T-helper 1 cell treated with Interleukin-12 subunit alpha and Interleukin-12 subunit beta and Interleukin-4 antibody, amounts not matched to agents 30 ng/mL and 1 ng/mL, for 36 hours (primary cell): Measurements from ENCODE around the gene ADSL. TPM values are rescaled to one million over a fixed set of nuclear protein-coding genes. Genes with fewer than 3 reads are reported as not detected.
"Not testable (repeated sequence)": the region's sequence is repeated elsewhere in the genome, so short reads cannot be mapped to it uniquely, and the experiment has no call there.

ENCODE experiments used
- intact Hi-C: fragments of 100-400 bp; cut with micrococcal nuclease; formaldehyde crosslinking; loops from one replicate; pipeline ENCODE4 v1.15.1; 2024
- total RNA-seq: library from RNA; stranded (reverse); gene quantifications from 2 replicates; pipeline ENCODE4 v1.2.3, GENCODE V29; 2022

The ADSL gene
- total RNA-seq = 123 and 124 TPM in 2 replicates

DNA sequence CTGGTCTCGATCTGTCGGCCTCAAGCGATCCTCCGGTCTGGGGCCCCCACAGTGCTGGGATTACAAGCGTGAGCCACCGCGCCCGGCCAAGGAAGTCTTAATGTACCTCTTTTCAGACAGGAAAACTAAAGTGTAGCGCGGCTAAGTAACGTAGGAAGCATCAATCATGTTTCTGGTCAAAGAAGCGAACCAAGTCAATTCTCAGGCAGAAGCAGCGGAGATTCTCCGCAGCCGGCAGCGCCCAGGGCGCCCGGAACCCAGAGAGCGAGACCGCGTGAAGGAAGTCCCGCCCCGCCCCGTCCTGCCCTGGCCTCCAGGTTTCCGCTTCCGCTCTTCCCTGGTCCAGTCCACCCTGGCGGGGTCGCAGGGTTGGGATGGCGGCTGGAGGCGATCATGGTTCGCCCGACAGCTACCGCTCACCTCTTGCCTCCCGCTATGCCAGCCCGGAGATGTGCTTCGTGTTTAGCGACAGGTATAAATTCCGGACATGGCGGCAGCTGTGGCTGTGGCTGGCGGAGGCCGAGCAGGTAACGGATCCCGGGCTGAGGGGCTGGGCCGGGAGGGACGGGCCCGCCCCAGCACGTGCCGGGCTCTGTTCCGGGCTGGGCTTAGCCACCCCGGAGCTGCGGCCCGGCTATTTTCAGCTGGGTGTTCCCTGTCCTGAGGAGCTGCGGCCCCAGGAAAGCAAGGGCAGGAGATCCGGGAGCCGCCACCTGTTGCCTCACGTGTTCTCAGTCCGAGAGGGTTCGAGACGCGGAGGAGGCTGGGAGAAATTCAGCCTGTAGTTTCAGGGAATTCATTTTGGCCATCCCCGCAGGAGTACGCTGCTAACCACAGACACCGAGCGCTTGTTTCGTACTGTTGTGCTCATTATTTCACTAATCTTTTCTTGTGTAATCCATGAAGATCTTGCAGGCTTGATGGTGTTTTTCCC lies at the start of gene ADSL:
Gene ADSL (plus strand): TSS at position 316 of the 934 bp plus-strand sequence. CDS start 59 bp downstream, at position 375.
- intact Hi-C loops = loop anchor here (1.0 to 5.0 kb wide), 12 partner anchors 22 to 813 kb away; partner anchors contain the start of genes SGSM3, TMA7B and TNRC6B

DNA sequence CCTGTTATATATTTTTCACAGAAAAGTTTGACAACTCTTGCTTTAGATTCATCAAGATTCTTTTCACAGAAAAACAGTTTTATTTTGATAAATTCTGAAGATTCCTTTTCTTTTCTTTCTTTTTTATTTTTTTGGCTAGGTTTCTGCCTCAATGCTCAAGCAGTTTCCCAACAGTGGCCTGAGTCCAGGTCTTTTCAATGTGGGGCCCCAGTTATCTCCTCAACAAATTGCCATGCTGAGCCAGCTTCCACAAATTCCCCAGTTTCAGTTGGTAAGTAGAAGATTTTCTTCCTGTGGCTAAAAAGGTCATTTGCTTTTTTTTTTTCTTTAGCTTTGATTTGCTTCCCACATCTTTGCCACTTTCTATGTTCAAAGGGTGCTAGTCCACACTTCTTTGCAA lies 46.0 kb upstream of the ADSL start:
- intact Hi-C loops = no loop called here

DNA sequence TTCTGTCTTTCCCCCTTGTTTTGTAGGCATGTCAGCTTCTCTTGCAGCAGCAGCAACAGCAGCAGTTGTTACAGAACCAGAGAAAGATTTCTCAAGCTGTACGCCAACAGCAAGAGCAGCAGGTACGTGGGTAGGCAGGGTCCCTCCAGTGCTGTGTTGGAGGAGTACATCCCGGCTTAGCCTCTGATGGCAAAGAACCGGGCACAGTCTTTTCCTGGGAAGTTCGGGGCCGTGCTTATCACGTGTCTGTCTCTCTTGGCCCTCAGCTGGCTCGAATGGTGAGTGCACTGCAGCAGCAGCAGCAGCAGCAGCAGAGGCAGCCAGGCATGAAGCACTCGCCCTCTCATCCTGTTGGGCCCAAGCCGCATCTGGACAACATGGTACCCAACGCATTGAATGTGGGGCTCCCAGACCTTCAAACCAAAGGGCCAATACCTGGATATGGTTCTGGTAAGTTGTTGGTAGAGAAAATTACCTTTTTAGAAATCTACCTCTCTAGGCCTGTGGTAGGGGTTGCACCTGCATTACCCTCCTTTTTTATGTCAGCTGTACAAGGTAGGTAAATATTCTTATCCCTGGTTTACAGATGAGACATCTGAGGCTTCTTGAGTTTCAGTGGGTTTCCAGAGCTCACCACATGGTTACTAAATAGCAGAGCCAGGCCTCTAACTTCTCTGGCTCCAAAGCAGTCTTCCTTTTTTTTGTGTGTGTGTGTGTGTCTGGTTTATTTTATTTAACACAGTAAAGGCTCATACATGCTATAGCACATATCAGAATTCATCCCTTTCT lies 45.2 kb upstream of the ADSL start:
- intact Hi-C loops = no loop called here

DNA sequence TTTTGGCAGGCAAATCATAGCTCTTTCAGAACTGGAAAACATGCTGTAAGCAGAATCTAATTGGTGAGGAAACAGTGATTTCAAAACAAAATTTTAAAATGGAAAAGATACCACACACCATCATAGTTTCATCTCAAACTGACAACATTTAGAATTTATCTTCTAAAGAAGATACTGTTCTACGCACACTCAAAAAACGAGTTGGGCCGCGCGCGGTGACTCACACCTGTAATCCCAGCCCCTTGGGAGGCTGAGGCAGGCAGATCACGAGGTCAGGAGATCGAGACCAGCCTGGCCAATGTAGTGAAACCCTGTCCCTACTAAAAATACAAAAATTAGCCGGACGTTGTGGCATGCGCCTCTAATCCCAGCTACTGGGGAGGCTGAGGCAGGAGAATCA lies 44.2 kb upstream of the ADSL start:
- intact Hi-C loops = no loop called here

DNA sequence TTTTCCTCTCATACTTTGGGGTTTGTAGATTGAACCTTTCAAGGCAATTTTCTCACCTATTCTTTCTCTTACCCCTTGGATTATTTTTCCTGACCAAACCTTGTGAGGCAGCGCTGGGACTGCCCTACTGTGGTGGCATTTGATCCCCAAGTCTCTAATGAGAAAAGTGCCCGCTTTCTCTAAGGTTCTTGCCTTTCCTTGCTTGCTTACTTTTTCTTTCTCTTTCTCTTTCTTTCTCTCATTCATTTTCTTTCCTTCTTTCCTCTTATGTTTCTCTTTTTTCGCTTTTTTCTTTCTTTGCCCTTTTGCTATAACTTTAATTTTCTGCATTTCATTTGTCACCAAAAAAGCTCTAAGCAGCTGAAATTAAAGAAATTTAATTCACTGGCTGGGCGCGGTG lies 40.7 kb upstream of the ADSL start:
- intact Hi-C loops = no loop called here

DNA sequence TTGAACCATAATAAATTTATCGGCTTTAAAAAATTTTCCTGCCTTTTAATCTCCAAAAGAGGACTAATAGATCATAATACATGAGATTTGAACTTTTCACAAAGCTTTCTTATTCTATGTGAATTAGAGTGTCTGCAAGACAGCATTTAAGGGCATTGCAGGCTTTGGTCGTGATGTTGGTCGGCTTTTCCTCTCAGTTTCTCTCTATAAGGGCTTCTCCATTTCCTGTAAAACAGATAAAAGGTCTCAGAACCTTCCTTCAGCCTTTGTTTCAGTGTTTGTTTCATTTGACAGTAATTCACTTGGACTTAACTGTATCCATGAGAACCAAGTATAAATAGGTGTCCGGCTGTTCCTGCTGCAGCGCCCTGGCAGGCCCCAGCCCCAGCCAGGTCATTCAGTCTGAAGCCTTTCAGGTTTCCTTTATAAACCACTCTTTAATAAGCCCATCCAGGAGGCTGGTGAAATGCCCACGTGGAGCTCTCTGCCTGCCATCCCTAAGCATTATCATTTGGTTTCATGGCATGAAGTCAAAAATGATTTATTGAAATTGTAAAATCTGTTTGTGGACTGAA lies 37.2 kb upstream of the ADSL start:
- intact Hi-C loops = no loop called here

DNA sequence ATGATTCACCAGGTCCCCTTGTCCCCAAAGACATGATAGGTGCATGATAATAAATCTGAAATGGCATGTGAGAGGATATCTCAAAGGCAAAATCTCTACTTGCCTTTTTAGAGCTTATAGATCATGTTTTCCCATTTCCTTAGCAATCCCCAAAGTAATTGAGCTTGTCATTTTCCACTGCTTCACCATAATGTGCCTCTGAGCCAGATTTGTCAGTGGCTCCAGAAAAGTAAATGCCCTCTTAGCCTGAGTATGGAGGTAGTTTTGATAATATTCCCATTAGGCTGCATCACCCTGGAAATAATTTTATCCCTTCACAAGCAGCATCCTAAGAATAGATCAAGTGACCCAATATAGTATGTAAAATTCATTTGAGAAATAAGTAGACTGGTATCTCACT lies 36.7 kb upstream of the ADSL start:
- intact Hi-C loops = no loop called here

DNA sequence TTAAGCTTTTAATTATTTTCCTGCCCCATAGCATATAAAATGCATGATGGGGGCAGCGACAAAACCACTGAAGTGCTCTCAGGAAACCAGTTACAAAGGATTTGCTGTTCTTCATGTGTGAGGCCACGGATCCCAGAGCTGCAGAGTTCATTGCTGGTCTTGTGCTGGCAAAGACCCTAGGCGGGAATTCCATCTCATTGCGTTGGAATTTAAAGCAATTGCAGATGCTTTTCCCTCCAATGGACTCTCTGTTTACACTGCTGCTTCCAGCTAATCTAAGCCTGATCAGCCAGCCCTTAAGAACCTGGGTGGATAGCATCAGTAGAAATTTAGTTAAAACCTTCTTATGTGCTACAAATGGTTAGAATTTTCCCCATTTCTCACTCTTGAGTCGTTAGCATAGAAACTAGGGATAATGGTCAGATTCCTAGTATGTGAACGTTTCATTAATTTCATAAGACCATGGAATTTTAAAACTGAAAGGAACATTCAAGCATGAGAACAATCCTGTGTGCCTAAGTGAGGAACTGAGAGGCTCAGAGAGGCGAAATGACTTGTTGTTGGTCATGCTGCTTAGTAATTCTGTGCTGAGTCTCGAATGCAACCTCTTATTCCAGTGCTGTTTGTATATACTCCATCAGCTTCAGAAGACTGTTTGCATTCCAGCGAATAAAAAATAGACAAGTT lies 36.1 kb upstream of the ADSL start:
- intact Hi-C loops = no loop called here

DNA sequence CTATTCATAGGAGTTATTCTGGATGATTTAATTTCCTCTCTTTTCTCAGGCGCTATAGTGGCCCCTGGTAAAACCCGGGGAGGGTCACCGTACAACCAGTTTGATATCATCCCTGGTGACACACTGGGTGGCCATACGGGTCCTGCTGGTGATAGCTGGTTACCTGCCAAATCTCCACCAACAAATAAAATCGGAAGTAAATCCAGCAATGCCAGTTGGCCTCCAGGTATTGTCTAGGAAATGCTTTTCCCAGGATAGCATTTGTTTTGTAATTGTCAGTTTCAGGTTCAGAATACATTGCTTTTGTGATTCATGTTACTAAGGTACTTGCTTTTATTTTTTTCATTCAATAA lies 35.6 kb upstream of the ADSL start:
- intact Hi-C loops = no loop called here

DNA sequence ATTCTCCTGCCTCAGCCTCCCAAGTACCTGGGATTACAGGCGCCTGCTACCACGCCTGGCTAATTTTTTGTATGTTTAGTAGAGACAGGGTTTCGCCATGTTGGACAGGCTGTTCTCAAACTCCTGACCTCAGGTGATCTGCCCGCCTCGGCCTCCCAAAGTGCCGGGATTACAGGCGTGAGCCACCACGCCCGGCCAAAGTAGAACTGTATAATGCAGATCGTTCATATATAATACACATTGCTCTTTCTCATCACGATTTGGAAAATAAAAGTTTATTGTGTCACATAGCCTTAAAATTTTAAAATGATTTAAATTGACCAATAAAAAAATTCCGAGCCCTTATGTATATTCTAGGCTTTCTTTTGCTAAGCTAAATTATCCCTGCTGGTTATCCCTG lies 34.7 kb upstream of the ADSL start:
- intact Hi-C loops = not testable (repeated sequence)

DNA sequence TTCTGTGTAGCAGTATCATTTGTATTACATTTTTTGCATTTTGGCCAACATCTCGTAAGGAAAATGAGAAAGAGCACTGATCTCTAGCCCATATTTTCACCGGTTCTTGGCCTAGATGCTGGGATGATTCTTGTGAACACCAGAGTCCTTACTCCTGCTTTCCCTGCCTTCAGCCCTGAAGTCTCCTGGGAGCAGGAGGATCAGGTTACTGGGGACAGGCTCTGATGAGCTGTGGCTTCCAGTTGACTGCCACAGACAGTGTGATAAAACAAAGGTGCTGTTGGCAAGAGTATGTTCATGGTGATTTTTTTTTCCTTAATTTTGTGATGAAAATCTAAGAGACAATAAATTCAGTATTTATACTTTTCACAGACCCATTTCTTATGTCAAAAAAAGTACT lies 34.2 kb upstream of the ADSL start:
- intact Hi-C loops = no loop called here

DNA sequence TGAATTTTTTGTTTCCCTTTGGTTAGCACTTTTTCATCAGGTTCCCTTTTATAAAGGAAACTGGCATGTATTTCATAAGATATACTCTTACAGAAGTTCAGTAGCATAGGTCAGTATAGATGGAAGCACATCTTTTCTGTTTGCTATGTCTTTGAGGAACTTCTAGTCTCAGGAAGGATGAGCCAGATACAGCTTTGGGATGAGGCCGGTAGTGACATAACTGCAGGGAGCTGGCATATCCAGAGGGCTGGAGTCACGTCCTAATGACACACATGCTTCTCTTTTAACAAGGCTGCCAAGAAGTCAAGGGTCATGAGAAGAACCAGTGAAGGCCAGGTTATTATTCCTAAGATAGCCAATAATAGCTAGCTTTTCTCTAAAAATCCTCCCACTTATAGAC lies 33.3 kb upstream of the ADSL start:
- intact Hi-C loops = no loop called here

DNA sequence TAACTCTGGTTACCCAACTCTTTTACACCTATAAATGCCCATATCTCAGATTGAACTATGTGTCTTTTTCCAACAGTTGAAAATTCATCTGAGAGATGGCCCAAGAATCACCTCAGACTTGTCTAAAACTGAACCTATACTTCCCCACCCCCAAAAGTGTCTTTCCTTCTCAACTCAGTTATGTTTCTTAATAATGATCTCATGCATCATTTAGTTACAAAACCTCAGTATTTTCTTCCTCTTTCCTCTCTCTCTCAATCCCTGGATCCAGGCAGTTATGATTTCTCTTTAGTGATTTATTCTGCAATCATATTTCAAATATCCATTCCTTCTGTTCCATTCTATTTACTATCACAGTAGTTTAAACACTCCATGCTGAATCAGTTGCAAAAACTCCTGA lies 32.3 kb upstream of the ADSL start:
- intact Hi-C loops = no loop called here

DNA sequence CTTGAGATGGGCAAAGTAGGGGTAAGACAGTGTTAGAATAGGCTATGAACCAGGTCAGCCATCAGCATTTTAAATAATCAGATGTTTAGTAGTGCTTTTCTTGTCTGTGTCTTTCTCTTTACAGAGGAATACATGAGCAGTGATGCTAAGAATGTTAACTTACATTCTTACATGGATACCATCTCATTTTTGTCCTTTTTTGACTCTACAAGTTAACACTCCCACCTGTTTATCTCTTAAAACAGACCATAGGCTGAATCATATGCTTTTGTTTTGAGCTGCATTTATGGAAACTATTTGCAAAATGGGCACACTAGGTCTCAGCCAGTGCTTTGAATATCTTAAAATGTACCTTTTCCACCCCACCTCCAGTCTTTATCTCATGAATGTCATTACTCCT lies 25.6 kb upstream of the ADSL start:
- intact Hi-C loops = no loop called here

DNA sequence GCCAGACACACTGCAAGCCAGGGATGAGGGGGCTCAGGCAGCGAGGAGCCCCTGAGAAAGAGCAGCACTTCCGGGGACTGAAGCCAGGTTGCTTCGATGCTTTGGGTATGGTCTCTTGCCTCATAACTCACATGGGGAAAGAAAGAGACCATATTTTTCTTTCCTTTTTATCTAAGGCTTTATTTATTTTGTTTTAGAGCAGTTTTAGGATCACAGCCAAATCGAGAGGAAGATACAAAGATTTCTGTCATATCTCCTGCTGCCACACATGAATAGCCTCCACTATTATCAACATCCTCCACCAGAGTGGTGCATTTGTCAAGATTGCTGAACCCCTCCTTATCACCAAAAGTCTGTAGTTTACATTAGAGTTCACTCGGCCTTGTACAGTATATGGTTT lies 24.3 kb upstream of the ADSL start:
- intact Hi-C loops = no loop called here

DNA sequence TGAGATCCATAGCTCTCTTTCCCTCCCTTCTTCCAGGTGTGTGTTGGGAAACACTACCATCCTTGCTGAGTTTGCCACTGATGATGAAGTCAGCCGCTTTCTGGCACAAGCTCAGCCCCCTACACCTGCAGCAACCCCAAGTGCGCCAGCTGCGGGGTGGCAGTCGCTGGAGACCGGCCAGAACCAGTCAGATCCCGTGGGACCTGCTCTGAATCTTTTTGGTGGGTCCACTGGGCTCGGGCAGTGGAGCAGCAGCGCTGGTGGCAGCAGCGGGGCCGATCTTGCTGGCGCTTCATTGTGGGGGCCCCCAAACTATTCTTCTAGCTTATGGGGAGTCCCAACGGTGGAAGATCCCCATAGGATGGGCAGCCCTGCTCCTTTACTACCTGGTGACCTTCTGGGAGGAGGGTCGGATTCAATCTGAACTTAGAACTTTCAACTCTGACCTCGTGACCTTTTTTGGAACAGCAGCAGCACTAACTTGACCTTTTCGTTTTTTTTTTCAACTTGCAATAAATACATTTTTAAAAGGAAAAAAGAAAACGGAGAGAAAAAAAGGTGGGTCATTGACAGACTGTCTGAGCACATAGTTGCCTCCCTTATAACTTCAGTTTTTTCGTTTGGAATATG lies 23.4 kb upstream of the ADSL start:
- intact Hi-C loops = no loop called here

DNA sequence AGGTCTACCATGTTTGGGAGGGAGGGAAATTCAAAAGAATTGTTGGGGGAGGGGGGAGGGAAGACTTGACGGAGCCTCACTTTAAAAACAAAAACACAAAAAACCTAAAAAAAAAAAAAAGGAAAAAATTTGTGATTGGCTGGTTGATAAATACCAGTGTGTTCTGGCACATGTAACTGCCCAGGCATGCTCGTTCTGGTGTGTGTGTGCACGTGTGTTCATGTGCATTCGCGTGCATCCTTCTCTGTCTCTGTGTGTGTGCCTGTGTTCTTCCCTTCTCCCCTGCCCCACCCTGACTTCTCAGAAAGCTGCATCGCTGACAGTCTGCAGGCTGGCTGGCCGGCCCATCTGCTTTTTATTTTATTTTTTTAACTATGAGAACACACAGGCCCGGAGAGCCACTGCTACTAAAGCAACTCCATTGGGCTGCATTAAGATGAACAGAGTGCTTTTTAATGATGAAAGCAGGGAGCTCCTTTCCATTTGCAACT lies 22.6 kb upstream of the ADSL start:
- intact Hi-C loops = loop anchor here (1.0 to 2.0 kb wide), 6 partner anchors 11 to 279 kb away; partner anchors contain the start of genes ADSL and TNRC6B

DNA sequence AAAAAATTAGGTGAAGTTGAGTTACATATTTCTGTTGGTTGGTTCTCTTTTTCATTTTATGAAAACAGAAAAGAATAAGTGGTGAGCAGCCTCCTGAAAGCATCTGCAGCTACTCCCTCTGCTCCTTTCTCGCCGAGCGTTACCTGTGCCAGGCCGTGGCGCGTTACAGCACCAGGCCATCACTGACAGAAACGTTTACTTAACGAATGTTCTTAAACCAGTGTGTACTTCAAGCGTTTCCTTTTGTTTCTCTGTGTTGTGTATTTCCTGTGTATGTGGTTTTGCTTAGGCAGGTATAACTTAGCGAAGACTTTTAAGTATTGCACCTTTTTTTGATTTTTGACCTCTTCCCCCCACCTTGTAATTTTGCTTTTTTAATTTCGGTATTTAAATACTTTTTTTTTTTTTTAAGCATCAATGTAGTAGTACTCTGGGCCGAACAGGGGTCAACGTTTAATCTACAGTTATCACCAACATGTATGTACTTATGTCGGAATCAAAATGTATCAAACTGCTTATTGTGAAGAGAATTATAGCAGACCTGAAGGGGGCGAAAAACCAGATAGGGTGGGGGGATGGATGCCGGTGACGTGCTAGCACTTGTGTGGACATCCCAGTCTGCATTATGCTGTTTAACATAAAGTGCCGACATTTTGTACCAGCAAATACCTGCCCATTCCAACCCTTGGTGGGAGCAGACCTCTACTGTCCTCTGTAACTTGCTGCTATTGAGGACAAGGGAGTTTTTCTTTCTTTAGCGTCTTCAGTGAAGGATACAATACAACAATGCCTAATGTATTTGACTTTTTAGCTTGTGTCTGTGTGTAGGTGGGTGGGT lies 21.6 kb upstream of the ADSL start:
- intact Hi-C loops = loop anchor here (1.0 to 2.0 kb wide), 6 partner anchors 10 to 280 kb away; partner anchors contain the start of genes ADSL and TNRC6B

DNA sequence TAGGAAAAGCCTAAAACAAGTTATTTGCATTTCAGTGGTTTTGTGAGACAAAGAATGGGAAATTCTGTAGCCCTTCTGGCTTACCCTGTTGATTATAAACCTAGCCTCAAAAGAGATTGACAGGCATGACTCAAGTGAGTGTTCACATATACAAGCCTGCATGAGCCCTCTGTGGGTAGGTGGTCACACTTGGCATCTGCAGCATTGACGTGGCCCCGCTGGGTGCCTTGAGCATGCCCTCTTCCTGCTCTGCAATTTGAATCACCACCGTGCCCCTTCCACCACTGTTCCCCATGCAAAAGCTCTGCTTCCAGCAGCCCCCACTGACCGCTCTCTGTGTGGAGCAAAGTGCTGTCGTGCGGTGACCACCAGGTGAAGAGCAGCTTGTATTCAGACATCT lies 21.0 kb upstream of the ADSL start:
- intact Hi-C loops = loop anchor here (2.0 kb wide), 1 partner anchor 49 kb away; no protein-coding TSS in a partner anchor
